NCI-H510A treated with DMSO at 0.1 percent for 48 hours (cell line): Measurements from ENCODE around the gene ESRRB.

Experiments
- DNase-seq: peaks from one replicate; lab custom pipeline; 2025; lab: John Stamatoyannopoulos, UW

ESRRB gene

GRCh38 chr14:76541594-76542219 lies 165.8 kb downstream of the ESRRB start:
- DNase-seq, result peak; percentile 13

- DNase-seq, result peak; percentile 41
Measured at GRCh38 chr14:76546426-76547221, 170.7 kb downstream of the ESRRB start.

GRCh38 chr14:76547831-76548230 lies 171.9 kb downstream of the ESRRB start:
- DNase-seq, result no peak

GRCh38 chr14:76550534-76550933 lies 174.6 kb downstream of the ESRRB start:
- DNase-seq, result peak; percentile 38

- no peak for DNase-seq
Measured at GRCh38 chr14:76551116-76551515, 175.2 kb downstream of the ESRRB start.
